PC-9 (cell line): ENCODE results near the gene HNRNPC.

Experiments used
- CTCF ChIP-seq: fragments of 200-600 bp; sonication (generic); conservative IDR thresholded peaks from 2 replicates; pipeline ENCODE4 v1.6.1; 2017; ENCODE audit warnings: mixed run types, antibody characterized with exemption, mild to moderate bottlenecking, moderate library complexity
- EZH2 ChIP-seq: fragments of 200-600 bp; sonication (generic); IDR thresholded peaks from 2 replicates; pipeline ENCODE4 v1.8.0; 2017; ENCODE audit warnings: antibody characterized with exemption, low read depth

GRCh38 chr14:21257394-21257909, 11.8 kb downstream of the HNRNPC start:
- TF ChIP-seq CTCF (no peak), EZH2 (no peak)
